ENCODE results near the gene BORCS6. TPM values are rescaled to one million over a fixed set of nuclear protein-coding genes. Genes with fewer than 3 reads are reported as not detected.

Gene BORCS6
- total and polyA plus RNA-seq, 9 of the 15 experiments (the other 6 are each of a cell fraction or from before 2014, with no cell fraction given): 0.01 to 7.4 (median 2.3) TPM

GRCh38 chr17:8231701-8232100 is 41.7 kb upstream of the BORCS6 start (continued):
- TF ChIP-seq AFF4 (CRISPR knock-in tag; IDR thresholded peaks at IDR 0.05) (no peak), MNT (conservative IDR thresholded peaks at IDR 0.05) (no peak), RB1 (IDR thresholded peaks at IDR 0.05; ENCODE audit: low read depth) (no peak), NR2F6 (CRISPR knock-in tag; IDR thresholded peaks at IDR 0.05) (no peak), SRSF3 (IDR thresholded peaks at IDR 0.05; ENCODE audit: insufficient read depth, low read length) (no peak), EZH2 (IDR thresholded peaks at IDR 0.05; ENCODE audit: borderline replicate concordance, low read depth, low read length) (no peak), CREB3L1 (IDR thresholded peaks at IDR 0.05; ENCODE audit: borderline replicate concordance, low read depth) (no peak), KAT7 (CRISPR knock-in tag; IDR thresholded peaks at IDR 0.05; ENCODE audit: borderline replicate concordance) (no peak), KLF6 (CRISPR knock-in tag; IDR thresholded peaks at IDR 0.05; ENCODE audit: borderline replicate concordance) (no peak), TEAD2 (tag; IDR thresholded peaks at IDR 0.05) (no peak)
